GM19452 (cell line): ENCODE data around the gene DDRGK1.

Experiments used
- ATAC-seq: cut with Tn5 transposase; IDR thresholded peaks from one replicate; pipeline ENCODE4 v1.9.1; 2021; ENCODE audit not compliant: unreplicated experiment

The DDRGK1 gene

DNA sequence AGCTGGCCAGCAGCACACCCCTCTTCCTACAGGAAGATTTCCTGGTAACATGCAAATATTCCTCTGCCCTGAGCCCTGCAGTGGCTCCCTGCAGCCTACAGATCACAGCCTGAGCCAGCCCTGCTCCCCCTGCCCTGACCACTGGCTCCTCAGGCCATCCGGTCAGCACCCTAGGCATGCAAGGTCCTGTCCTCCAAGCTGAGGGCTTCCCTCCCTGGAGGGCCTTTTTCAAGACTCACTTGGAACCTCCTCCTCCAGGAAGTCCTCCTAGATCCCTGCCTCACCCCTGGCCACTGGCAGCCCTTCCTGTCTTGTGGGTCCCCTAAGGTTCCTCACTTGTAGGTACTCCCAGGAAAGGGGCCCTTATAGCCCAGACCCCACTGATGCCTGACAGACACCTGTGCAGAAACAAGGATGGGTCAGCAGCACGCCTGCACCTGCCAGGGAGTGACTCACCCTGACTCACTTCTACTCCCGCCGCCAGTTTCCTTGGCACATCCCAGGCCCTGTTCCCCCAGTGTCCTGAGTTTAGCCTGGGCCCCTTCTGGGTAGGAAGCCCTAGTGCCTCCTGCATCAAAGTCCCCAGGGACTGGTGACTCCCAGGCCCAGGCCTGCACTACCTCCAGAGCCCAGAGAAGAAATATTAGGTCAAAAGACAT is 31.3 kb upstream of the DDRGK1 start:
- no peak for ATAC-seq

DNA sequence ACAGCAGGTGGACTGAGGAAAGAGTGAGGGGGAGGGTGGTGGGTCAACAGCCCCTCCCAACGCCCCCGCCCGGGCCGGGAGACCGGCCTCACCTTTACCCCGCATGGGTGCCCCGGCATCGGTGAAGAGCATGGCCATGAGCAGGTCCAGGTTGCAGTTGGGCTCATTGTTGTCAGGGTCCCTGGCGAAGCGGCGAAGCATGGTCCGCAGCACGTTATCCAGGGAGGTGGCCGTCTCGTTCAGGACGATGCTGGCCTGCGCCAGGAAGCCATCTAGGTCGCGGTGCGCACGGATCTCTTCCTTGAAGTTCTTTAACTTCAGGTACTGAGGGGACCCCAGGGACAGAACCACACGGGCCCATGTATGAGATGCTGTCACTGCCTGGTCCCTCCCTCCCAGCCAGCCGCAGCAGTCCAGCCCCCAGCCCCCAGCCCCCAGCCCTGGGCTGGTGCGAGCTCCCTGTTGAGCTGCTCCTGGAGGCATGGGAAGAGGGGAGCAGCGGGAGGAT is 29.6 kb upstream of the DDRGK1 start:
- ATAC-seq, result no peak

DNA sequence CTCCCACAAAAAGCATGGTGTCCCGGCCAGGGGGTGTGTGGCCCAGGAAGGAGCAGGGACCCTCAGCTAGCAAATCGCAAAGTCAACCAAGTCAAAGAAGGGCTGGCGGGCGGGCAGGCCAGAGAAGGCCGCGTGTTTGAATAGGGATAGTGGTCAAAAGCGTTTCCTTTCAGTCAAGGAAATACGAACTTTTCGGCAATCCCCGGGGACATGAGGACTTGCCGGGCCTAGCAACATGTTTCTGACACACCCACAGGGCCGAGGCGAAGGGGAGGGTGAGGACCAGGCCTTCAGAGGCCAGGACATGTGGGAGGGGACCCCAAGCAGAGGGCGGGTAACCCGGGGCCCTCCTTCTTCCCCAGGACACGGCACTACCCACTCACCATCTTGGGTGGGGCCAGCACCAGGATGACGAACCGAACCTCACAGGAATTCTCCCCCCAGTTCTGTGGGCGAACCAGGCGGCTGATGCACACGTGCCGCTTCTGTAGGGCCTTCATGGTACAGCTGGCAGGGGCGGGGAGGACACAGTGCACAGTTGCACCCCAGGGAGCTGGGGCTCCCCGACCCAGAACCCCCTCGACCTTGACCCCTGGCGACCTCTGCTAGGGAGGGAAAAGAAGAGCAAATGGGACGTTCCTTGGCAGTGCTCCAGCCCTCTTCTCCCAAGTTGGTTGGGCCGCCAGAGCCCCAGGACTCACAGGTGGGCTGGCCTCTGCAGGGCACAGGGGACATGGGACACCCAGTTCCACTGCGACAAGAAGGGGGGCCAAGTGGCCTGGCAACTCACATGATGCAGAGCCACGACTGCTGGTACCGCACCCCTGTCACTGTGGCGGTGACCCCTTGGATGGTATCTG is 28.9 kb upstream of the DDRGK1 start:
- ATAC-seq, result no peak

DNA sequence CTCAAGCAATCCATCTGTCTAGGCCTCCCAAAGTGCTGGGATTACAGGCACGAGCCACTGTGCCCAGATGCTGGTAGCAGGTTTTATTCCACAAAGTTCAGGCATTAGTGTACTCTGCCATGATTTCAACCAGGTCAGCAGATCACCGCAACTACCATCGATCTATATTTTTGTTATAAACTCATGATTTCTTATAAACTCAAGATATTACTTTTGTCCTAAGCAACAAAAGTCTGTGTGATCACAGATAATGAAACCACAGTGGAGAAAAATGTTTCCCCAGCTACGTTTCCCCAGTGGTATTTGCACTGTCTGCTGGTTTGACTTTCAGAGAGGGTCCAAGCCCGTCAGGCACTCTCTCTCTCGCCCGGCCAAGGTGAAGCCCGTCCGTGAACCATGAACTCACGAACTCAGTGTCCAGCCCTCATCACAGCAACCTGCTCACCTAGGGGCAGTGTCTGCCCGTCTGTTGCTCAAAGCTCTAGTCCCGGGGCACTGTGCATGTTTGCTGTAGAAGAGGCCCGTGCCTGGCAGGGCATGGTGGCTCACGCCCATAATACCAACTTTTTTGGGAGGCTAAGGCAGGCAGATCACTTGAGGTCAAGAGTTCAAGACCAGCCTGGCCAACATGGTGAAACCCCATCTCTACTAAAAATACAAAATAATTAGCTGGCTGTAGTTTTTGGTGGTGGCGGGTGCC is 27.6 kb upstream of the DDRGK1 start:
- ATAC-seq, result no peak

DNA sequence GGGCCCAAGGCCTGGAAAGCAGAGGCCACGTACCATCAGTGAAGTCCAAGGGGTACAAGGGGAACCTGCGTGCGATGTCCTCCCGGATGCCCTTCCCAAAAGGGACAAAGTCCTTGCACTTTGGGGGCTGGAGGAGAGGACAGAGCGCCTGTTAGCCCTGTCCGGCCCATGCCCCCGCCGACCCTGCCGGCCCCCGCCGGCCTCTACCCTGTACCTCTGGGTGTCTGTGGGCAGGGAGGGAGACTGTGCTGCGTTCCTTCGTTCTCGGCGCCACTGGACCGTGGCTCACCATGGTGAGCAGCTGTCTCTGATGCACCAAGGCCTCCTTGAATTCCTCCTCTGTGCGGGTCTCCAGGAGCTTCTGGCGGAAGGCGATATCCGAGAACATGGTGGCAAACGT is 26.6 kb upstream of the DDRGK1 start:
- no peak for ATAC-seq

DNA sequence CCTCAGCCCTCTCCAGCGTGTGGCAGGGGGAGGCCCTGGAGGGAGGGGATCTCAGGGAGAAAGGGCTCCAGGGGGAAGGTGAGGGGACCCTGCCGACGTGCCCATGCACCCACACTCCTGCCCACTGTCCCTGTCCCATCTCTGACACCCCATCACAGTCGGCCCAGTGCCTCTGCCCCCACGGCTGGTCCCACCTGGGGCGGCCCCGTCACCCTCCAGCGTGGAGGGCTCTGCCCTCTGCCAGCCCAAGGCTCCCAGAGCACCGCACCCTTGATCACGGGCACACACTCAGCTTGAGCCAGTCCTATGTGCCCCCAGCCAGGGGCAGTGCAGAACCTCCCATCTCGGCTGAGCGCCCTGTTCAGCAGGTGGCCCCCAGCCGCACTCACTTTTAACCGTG is 25.3 kb upstream of the DDRGK1 start:
- ATAC-seq, result no peak

DNA sequence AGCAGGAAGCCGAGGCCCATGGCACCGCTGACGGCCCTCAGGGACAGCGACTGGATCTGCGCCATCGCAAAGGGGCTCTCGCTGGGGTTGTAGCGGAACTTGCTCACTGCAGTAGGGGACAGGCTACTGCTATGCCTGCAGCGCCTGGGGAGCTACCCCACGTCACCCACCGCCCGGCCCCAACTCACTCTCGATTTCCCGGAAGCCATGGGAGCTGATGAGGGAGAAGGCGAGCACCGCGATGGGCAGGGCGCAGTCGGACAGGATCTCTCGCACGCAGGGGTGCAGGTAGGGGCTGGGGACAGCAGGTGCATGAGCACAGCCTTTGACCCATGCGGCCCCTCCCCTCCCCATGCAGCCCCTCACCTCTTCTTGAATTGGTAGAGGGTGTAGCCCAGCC is 24.7 kb upstream of the DDRGK1 start:
- no peak for ATAC-seq

DNA sequence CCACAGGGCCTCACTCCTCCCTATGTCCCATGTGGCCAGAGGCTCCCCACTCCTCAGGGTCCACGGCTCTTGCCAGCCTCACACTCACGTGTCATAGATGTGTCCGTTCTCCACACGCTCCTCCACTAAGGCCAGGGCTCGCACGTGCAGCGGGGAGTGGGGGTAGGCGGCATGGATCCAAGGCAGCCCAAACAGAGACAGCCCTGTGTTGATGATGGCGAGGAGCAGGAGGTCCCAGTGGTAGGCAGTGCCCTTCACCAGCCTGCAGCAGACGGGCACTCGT is 24.2 kb upstream of the DDRGK1 start:
- no peak for ATAC-seq

DNA sequence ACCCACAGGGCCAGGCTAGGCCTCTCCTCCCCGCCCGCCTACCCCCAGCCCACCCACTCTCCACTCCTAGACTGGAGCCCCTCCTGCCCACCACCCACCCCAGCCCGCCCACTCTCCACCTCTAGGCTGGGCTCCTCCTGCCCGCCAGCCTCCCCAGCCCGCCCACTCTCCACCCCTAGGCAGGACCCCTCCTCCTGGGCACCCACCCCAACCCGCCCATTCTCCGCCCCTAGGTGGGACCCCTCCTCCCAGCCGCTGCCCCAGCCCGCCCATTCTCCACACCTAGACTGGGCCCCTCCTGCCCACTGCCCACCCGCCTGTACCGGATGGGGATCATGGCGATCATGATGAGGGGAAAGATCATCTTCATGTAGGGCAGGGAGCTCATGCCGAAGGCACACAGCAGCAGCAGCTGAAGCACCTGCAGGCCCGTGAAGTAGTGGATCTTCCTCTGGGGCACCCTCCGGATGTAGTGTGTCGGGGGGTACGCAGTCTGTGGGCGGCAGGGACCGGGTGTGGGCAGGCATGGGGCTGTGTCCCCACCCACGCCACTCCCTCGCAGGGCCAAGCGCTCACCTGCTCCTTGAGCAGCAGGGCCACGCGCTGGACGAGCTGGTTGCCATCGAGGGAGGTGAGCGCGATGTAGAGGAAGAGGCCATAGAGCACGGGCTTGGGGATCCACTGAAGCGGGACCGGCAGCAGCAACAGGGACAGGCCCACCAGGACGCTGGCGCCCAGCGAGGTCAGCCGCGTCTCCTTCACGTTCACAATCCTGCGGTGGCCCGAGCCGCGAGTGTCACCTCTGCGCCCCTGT is 23.7 kb upstream of the DDRGK1 start:
- no peak for ATAC-seq

DNA sequence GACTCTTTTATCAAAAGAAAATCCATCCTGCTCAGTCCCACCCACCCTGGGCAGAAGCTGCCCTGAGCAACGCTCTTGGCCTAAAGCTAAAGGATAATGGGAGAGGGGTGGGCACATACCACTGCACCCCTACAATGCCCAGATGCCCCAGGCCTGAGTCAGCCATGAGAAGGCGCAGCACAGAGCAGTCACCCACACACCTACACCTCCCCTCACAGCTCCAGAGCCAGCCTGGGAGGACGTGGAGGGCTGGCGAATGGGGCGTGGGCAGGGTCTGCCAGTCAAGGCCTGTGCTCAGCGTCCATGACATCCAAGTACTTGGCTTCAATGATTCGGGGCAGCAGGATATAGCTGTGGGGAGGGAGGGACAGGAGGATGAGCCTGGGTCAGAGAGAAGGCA is 23.0 kb upstream of the DDRGK1 start:
- ATAC-seq, result no peak

DNA sequence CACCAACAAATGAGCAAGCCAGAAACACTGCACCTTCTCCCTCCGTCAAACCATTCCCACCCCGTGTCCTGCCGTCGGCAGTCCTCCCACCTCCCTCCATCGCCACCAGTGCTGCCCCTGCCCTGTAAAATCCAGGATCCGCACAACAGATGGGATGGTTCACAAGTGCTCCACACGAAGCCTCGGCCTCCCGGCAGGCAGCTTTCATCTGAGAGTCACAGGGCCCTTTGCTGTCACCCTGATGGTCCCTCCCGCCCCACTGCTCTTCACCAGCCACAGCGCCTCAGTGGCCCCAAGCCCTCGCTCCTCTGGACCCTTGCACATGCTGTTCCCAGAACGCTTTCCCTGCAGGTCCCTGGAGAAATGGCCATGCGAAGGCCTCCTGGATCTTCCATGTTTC is 22.4 kb upstream of the DDRGK1 start:
- ATAC-seq, result no peak

DNA sequence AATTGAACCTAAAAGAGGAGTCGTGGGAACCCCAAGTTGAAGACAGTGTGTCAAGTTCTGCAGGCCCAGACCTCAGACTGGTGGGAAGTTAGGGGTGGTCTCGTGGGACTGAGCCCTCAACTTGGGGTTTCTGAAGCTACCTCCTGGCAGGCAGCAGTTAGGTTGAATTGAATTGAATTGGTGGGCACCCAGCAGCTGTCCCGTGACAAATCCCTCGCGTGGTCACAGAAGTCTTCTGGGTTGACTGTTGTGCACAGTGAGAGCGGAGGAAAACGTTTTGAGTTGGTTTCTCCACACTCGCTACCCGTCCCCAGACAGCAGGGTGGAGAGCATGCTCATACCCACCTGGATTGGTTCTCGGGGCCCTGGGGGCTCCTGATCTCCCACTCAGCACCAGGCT is 21.6 kb upstream of the DDRGK1 start:
- ATAC-seq, result no peak

DNA sequence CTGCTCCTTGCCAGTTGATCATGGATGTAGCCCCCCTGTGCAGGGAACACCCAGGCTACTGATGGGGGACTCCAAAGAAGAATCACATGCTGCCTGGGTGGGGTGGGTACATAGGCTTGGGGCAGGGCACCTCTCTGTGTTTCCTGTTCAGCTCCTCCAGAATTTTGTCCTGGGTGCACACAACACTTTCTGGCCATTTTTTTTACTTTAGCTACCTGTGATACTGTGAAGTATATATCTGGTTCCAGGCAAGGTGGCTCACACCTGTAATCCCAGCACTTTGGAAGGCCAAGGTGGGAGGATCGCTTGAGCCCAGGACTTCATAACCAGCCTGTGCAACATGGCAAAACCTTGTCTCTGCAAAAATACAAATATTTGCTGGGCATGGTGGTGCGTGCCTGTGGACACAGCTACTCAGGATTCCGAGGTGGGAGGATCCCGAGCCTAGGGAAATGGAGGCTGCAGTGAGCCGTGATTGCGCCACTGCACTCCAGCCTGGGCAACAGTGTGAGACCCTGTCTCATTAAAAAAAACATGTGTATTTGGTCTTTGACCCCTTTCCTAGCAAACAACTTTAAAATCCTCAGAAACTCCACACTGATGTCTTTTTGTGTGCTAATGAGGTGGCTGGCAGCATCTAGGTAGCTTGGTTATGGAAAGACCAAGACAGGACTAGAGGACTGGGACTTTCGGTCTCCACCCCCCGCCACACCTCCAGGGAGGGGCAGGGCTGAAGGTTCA is 20.4 kb upstream of the DDRGK1 start:
- ATAC-seq, result no peak

DNA sequence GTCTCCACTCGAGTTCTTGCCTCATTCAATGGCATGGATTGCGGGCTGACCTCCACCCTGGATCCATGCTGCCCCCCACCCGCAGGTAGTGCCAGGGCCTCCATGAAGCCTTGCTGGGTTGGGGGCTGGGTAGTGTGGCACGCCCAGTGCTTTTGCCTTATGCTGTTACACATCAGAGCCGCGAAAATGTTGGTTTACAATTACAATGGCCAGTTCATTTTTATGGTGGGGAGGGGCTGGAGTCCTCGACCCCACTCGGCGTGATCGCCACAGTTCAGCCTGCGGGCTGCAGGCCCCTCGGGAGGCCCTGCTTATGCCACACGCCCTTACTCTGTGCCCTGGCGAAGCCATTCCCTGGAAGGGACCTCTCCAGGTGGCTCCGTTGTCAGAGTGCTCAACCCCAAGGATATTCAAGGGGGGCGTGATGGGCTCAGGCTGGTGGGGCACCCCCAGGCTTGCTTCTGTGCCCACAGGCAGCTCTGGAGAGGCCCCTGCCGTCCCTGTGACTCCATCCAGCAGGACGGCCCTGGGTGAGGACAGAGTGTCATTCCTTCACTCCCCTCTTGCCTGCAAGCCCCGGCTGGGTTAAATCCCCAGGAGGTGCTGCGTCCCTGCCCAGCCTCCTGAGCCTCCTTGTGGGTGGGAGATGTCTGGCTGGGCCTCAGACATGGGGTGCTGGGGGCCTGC is 19.7 kb upstream of the DDRGK1 start:
- no peak for ATAC-seq

DNA sequence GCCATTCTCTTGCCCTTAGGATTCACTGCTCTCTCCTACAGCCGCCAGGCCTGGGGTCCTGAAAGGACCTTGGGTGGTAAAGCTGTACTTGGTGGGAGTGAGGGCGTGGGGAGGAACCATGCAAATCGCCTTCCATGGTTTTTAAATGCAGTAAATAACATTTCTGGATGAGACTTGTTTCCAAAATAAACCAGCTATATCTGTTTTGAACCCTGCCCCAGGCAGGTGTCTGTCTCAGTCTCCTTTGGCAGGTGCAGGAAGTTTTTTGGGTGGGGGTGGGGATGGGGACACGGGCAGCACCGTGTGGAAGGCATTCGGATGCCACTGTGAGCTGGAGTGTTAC is 19.1 kb upstream of the DDRGK1 start:
- no peak for ATAC-seq

DNA sequence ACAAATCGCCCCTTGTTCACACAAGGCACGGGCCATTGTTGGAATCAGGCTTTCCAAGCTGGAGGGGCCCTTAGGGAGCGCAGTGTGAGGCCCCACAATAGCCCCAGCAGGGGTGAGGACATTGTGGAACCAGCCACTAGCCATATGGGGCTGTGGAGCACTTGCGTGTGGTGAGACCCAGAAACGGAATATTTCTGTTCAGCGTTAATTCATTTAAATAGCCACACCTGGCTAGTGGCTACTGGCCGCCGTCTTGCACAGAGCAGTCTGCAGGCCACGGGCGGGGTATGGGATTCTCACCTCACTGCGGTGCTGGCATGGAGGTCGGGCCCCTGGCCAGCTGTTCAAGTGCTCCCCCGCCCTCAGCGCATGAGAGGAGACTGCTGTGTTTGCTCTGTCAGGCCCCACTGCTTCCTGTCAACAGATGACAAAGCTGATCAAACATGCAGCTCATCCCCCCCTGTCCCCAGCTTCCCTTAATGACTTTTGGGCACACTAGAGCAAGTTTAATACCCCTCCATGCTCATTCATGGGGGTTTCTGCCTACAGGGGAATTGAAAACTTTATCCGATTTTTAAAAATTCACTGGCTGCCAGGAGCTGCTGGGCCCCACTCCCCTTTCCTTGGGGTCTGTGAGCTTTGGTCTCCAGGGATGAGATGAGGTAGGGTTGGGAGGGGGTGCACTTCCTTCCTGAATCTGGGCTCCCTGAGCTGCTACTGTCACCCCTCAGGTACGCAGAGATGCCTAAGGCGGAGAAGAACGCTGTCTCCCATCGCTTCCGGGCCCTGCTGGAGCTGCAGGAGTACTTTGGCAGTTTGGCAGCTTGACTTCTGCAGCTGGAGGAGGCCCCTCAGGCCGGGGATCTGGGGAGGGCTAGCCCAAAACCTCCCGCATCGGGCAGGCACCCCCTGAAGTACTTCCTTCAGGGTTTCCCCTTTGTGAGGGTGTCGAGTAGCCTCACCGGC is 18.4 kb upstream of the DDRGK1 start:
- no peak for ATAC-seq

DNA sequence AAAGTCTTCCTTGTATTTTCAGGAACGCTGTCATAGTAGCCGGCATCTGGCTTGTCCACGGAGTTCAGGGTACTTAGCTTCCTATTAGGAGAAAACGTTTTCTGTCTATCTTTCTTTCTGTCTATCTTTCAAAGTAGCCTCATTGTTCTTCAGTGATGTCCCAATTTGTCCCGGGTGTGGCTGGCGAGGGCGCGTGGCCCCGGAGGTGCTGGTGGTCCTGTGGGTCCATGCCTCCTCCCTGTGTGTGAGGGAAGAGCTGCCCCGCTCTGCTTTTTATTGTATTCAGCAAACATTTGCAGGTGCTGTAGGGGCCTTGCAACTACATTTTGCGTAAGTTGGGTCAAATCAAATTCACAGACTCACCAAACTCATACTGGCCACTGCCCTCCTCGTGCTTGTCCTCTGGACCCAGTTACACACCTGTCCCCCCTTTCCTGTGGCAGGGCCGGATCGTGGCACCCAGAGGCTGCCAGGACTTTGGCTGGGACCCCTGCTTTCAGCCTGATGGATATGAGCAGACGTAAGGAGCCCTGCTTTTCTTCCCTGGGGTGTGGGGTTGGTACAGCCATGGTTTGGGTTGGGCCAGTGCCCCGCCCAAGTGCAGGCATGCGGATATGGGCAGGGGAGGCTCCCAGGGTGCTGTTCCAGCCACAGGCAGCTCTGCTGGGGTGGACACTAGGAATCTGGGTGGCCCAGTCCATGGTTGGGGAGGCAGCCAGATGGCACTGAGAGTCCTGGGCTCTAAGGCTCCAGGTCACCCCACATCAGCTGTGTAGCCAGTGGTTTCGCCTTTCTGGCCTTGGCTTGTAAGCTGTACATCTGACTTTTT is 17.1 kb upstream of the DDRGK1 start:
- ATAC-seq, result no peak
